Kidney epithelial cell (primary cell): Measurements from ENCODE around the gene PSTPIP1. TPM values are rescaled to one million over a fixed set of nuclear protein-coding genes. Genes with fewer than 3 reads are reported as not detected.

ENCODE experiments used
- DNase-seq: peaks from one replicate; pipeline ENCODE4 v3.0.0-alpha.2; 2010; ENCODE audit warnings: low read depth
- H3K27me3 ChIP-seq: 2 replicates; pipeline ENCODE4 v1.6.0; 2011; ENCODE audit warnings: low read length; ENCODE audit not compliant: control insufficient read depth, insufficient read depth
- H3K36me3 ChIP-seq: 2 replicates; pipeline ENCODE4 v1.5.1; 2011; ENCODE audit warnings: low read length; ENCODE audit not compliant: control insufficient read depth, insufficient read depth
- H3K4me3 ChIP-seq: 2 replicates; pipeline ENCODE4 v1.5.1; 2011; ENCODE audit warnings: low read depth, mild to moderate bottlenecking, control low read depth, low read length
- total RNA-seq: library from RNA; depleted of rRNA; stranded (reverse); fragments of >200 nt; gene quantifications from 2 replicates; pipeline ENCODE4 v1.2.3, GENCODE V29; 2015
- TF ChIP-seq, protein P1 (sequence below): IDR thresholded peaks from 2 replicates; pipeline ENCODE4 v1.5.1; 2011; ENCODE audit warnings: mild to moderate bottlenecking, moderate library complexity, low read length, control low read depth, inconsistent platforms; ENCODE audit not compliant: insufficient read depth, poor library complexity, severe bottlenecking

The PSTPIP1 gene
- total RNA-seq, 1 donor from 2014 or later = not detected

DNA sequence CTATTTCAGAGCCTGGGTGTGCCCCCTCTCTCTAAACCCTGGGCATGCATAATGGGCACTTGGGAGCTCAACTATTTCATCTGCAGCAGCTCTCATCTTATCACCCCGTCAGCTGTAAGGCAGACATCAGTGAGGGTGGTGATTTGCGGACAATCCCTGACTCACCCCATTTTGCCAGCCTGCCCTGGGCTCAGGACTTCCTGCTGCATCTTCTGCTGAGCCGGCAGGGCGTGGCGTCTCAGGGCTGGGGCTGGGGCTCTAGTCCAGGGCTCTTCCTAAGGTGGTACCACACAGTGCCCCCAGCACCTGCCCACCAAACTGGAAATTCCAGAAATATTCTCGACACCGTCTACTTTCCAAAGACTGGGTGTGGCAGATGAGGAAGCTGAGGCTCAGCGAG, 925 bp upstream of the PSTPIP1 start:
- TF ChIP-seq, protein P1, sequence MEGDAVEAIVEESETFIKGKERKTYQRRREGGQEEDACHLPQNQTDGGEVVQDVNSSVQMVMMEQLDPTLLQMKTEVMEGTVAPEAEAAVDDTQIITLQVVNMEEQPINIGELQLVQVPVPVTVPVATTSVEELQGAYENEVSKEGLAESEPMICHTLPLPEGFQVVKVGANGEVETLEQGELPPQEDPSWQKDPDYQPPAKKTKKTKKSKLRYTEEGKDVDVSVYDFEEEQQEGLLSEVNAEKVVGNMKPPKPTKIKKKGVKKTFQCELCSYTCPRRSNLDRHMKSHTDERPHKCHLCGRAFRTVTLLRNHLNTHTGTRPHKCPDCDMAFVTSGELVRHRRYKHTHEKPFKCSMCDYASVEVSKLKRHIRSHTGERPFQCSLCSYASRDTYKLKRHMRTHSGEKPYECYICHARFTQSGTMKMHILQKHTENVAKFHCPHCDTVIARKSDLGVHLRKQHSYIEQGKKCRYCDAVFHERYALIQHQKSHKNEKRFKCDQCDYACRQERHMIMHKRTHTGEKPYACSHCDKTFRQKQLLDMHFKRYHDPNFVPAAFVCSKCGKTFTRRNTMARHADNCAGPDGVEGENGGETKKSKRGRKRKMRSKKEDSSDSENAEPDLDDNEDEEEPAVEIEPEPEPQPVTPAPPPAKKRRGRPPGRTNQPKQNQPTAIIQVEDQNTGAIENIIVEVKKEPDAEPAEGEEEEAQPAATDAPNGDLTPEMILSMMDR = no peak
- Histone ChIP-seq H3K27me3 (no peaks in the 10 kb centered on the region), H3K36me3 (no peaks in the 10 kb centered on the region), H3K4me3 (no peak overlapping the region)
- no peak for DNase-seq

DNA sequence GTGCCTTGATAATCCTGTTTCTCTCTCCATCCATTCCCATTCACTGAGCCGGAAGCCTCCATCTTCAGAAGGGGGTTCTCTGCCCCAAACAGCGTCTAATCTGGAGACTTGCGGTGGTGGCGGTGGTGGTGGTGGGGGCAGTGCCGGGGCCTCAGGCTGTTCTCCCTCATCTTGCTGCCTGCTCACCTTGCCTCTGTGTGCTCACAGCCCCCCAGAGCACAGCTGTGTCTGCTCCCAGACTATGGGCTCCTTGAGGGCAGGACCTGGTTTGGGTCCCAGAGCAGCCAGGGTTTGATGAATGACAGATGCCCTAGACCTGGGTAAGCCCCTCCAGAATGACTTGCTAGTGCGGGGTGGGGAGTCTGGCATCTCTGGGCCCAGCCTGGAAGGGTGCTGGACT, 430 bp upstream of the PSTPIP1 start:
- H3K4me3 ChIP-seq = no peak overlapping the region
- TF ChIP-seq, protein P1 = no peak
- H3K27me3 ChIP-seq = no peaks in the 10 kb centered on the region
- no peak for DNase-seq
- no peaks in the 10 kb centered on the region for H3K36me3 ChIP-seq

GRCh38 chr15:76996076-76996525, 1.2 kb downstream of the PSTPIP1 start:
- no peaks in the 10 kb centered on the region for H3K27me3 ChIP-seq
- no peaks in the 10 kb centered on the region for H3K36me3 ChIP-seq
- TF ChIP-seq, protein P1 = no peak
- DNase-seq = no peak
- H3K4me3 ChIP-seq = no peak overlapping the region

GRCh38 chr15:76996526-76997401, 1.8 kb downstream of the PSTPIP1 start:
- TF ChIP-seq, protein P1 = no peak
- DNase-seq = no peak
- Histone ChIP-seq H3K4me3 (no peak overlapping the region), H3K27me3 (no peaks in the 10 kb centered on the region), H3K36me3 (no peaks in the 10 kb centered on the region)

GRCh38 chr15:76998663-76999285, 3.8 kb downstream of the PSTPIP1 start:
- TF ChIP-seq, protein P1 = no peak
- H3K27me3 ChIP-seq = no peaks in the 10 kb centered on the region
- no peak for DNase-seq
- no peaks in the 10 kb centered on the region for H3K36me3 ChIP-seq
- no peak overlapping the region for H3K4me3 ChIP-seq
